Tibial nerve (tissue), 4 donors: ENCODE results near the gene PDK4.

Experiments
- CTCF ChIP-seq, 5 experiments: fragments of 200-600 bp in 3 of 5; fragments of 450-650 bp in 2 of 5; sonication (generic) in 3 of 5; IDR thresholded peaks; one replicate each; pipeline ENCODE4 v1.5.1; 2016 to 2019; ENCODE audit warnings: antibody characterized with exemption in 5 of 5, mild to moderate bottlenecking in 3 of 5, moderate library complexity in 2 of 5
- EP300 ChIP-seq, 2 donors: sonication (generic); formaldehyde crosslinking; IDR thresholded peaks; one replicate each; pipeline ENCODE4 v1.6.1; 2017; ENCODE audit warnings: antibody characterized with exemption in 2 of 2, mild to moderate bottlenecking in 1 of 2
- POLR2A ChIP-seq, 2 donors: fragments of 450-650 bp; IDR thresholded peaks; one replicate each; pipeline ENCODE4 v1.6.1; 2017; ENCODE audit warnings: antibody characterized with exemption in 2 of 2, mild to moderate bottlenecking in 2 of 2, moderate library complexity in 2 of 2

- no peak for TF ChIP-seq POLR2A (IDR thresholded peaks at IDR 0.05)
- TF ChIP-seq CTCF (IDR thresholded peaks at IDR 0.05) = no peak
- TF ChIP-seq EP300 (IDR thresholded peaks at IDR 0.05) = no peak
Measured at GRCh38 chr7:95621404-95621803, 25.1 kb upstream of the PDK4 start.
